Activated CD4-positive, CD25-positive, alpha-beta regulatory T cell treated with anti-CD3 and anti-CD28 coated beads, Interleukin-2, amount 50 U/mL, for 24 hours (primary cell): ENCODE measurements around the gene OPA1.
A peak's percentile ranks its signal among the peaks of the same experiment; 100 is the strongest.

Source experiments
- ATAC-seq, 2 donors: fragments of 150-1000 bp; cut with Tn5 transposase; one replicate each; pipeline ENCODE4 v1.10.0; 2021; ENCODE audit warnings: mild to moderate bottlenecking in 1 of 2, moderate library complexity in 1 of 2

The OPA1 gene

GRCh38 chr3:193592841-193593667 is at the start of gene OPA1:
TSS of gene OPA1 (plus strand) at chr3:193593208. CDS start at chr3:193593378, 170 bp downstream.
- ATAC-seq: peak; percentile 91 to 93

- ATAC-seq: no peak
Measured at GRCh38 chr3:193544289-193544688, 48.7 kb upstream of the OPA1 start.

GRCh38 chr3:193545304-193545703 is 47.7 kb upstream of the OPA1 start:
- no peak for ATAC-seq

GRCh38 chr3:193546129-193546528 is 46.9 kb upstream of the OPA1 start:
- no peak for ATAC-seq

- ATAC-seq: no peak
Measured at GRCh38 chr3:193548406-193548805, 44.6 kb upstream of the OPA1 start.

- ATAC-seq: no peak
Measured at GRCh38 chr3:193552923-193553322, 40.1 kb upstream of the OPA1 start.

GRCh38 chr3:193553586-193553985 is 39.4 kb upstream of the OPA1 start:
- no peak for ATAC-seq

GRCh38 chr3:193554811-193555210 is 38.2 kb upstream of the OPA1 start, which contains the start of gene ATP13A4:
TSS of gene ATP13A4 (minus strand) at chr3:193554895. CDS start at chr3:193554799, 96 bp downstream.
- no peak for ATAC-seq

GRCh38 chr3:193556841-193557240 is 36.2 kb upstream of the OPA1 start:
- ATAC-seq: no peak

GRCh38 chr3:193559100-193559499 is 33.9 kb upstream of the OPA1 start:
- ATAC-seq: peak; percentile 65 to 85

GRCh38 chr3:193560091-193560490 is 32.9 kb upstream of the OPA1 start:
- ATAC-seq: no peak

- no peak for ATAC-seq
Measured at GRCh38 chr3:193560870-193561269, 32.1 kb upstream of the OPA1 start.

- no peak for ATAC-seq
Measured at GRCh38 chr3:193563426-193563825, 29.6 kb upstream of the OPA1 start.

- no peak for ATAC-seq
Measured at GRCh38 chr3:193564012-193564411, 29.0 kb upstream of the OPA1 start.

- ATAC-seq: no peak
Measured at GRCh38 chr3:193569119-193569518, 23.9 kb upstream of the OPA1 start.

- peak in 1 of 2 donors; percentile 45 for ATAC-seq
Measured at GRCh38 chr3:193572426-193572908, 20.5 kb upstream of the OPA1 start.

- ATAC-seq: no peak
Measured at GRCh38 chr3:193573403-193574191, 19.4 kb upstream of the OPA1 start.

- ATAC-seq: no peak
Measured at GRCh38 chr3:193574488-193575070, 18.4 kb upstream of the OPA1 start.

GRCh38 chr3:193585530-193585929 is 7.5 kb upstream of the OPA1 start:
- ATAC-seq: no peak

- no peak for ATAC-seq
Measured at GRCh38 chr3:193586526-193586925, 6.5 kb upstream of the OPA1 start.

- no peak for ATAC-seq
Measured at GRCh38 chr3:193589129-193589528, 3.9 kb upstream of the OPA1 start.

GRCh38 chr3:193589616-193590015 is 3.4 kb upstream of the OPA1 start:
- ATAC-seq: no peak
